HCT116 (cell line): ENCODE data around the gene SIT1. TPM values are rescaled to one million over a fixed set of nuclear protein-coding genes. Genes with fewer than 3 reads are reported as not detected.
A peak's percentile ranks its signal among the peaks of the same experiment; 100 is the strongest.

ENCODE experiments used
- ATAC-seq: fragments of 200-7000 bp; cut with Tn5 transposase; 2 replicates; pipeline ENCODE4 v1.9.1; 2020; ENCODE audit warnings: mild to moderate bottlenecking, moderate library complexity
- BruUV-seq: library from RNA; stranded (reverse); fragments of 400-500 nt; replicated peaks from 2 replicates; lab custom pipeline; 2021; lab: Mats Ljungman, UMichigan
- CTCF ChIA-PET: fragments of 300-600 bp; sonication (Branson Sonifier 250); formaldehyde crosslinking; loops from one replicate; lab custom pipeline; 2021; ENCODE audit warnings: antibody characterized with exemption; lab: Charles Lee
- POLR2A ChIA-PET: fragments of 300-600, 350-600 bp; sonication (Branson Sonifier 250); formaldehyde crosslinking; loops from one replicate; lab custom pipeline; 2021; ENCODE audit warnings: antibody characterized with exemption; lab: Charles Lee
- RAD21 ChIA-PET, 2 experiments: fragments of 300-600 bp; sonication (Branson Sonifier 250); formaldehyde crosslinking; loops; one replicate each; lab custom pipeline; 2023; ENCODE audit warnings: low total read pairs in 2 of 2; ENCODE audit not compliant: uncharacterized antibody in 2 of 2, unreplicated experiment in 2 of 2, low non-redundant PET in 1 of 2; lab: Charles Lee
- DNase-seq: peaks from one replicate; pipeline ENCODE4 v3.0.0-alpha.2; 2010; ENCODE audit warnings: low read depth, low spot score
- H2AFZ ChIP-seq: fragments of 200-600 bp; shearing (Covaris generic), sonication (generic); 2 replicates; pipeline ENCODE4 v1.6.1; 2017; ENCODE audit warnings: low read depth, mixed run types, mixed read lengths, antibody characterized with exemption, low read length; ENCODE audit not compliant: poor library complexity, severe bottlenecking
- H3K27ac ChIP-seq: 2 replicates; pipeline ENCODE4 v1.5.1; 2012; ENCODE audit warnings: low read depth, low read length
- H3K27me3 ChIP-seq: fragments of 200-600 bp; sonication (generic); 2 replicates; pipeline ENCODE4 v1.6.1; 2016; ENCODE audit warnings: mixed run types, low read length, mixed read lengths; ENCODE audit not compliant: insufficient read depth
- H3K36me3 ChIP-seq, 2 experiments: fragments of 200-500 bp in 1 of 2; fragments of 200-600 bp in 1 of 2; sonication (Bioruptor generic) in 1 of 2; sonication (generic) in 1 of 2; 2 replicates each; pipeline versions ENCODE4 v1.5.1 to v1.6.1; 2014 to 2016; ENCODE audit warnings: low read length in 2 of 2, inconsistent platforms in 1 of 2, mixed read lengths in 1 of 2, mixed run types in 1 of 2; ENCODE audit not compliant: insufficient read depth in 2 of 2, control insufficient read depth in 1 of 2
- H3K4me1 ChIP-seq, 2 experiments: fragments of 200-600 bp in 1 of 2; sonication (generic) in 1 of 2; 2 replicates each; pipeline versions ENCODE4 v1.5.1 to v1.6.1; 2012 to 2017; ENCODE audit warnings: low read length in 2 of 2, inconsistent platforms in 1 of 2, mild to moderate bottlenecking in 1 of 2, mixed read lengths in 1 of 2, mixed run types in 1 of 2, moderate library complexity in 1 of 2; ENCODE audit not compliant: insufficient read depth in 2 of 2, control insufficient read depth in 1 of 2
- H3K4me2 ChIP-seq: fragments of 200-600 bp; sonication (generic); 2 replicates; pipeline ENCODE4 v1.6.1; 2017; ENCODE audit warnings: mixed run types, low read length, mixed read lengths
- H3K4me3 ChIP-seq, 2 experiments: fragments of 200-600 bp in 1 of 2; sonication (generic) in 1 of 2; replicated peaks in 1 of 2; 2 replicates each; pipeline ENCODE4 v1.5.1; 2011 to 2016; ENCODE audit warnings: low read length in 2 of 2, control low read depth in 1 of 2, low read depth in 1 of 2, mild to moderate bottlenecking in 1 of 2, mixed read lengths in 1 of 2, mixed run types in 1 of 2
- H3K79me2 ChIP-seq: fragments of 200-600 bp; sonication (generic); 2 replicates; pipeline ENCODE4 v1.6.1; 2017; ENCODE audit warnings: mild to moderate bottlenecking, mixed run types, low read length, moderate library complexity, mixed read lengths; ENCODE audit not compliant: insufficient read depth
- H3K9ac ChIP-seq: fragments of 200-600 bp; sonication (generic); 2 replicates; pipeline ENCODE4 v1.6.1; 2016; ENCODE audit warnings: low read length, mixed read lengths
- H3K9me2 ChIP-seq: fragments of 200-600 bp; sonication (generic), shearing (Covaris generic); 2 replicates; pipeline ENCODE4 v1.6.1; 2017; ENCODE audit warnings: mixed run types, mild to moderate bottlenecking, moderate library complexity; ENCODE audit not compliant: insufficient read depth
- H3K9me3 ChIP-seq, 2 experiments: fragments of 200-500 bp in 1 of 2; fragments of 200-600 bp in 1 of 2; sonication (Bioruptor generic) in 1 of 2; sonication (generic) in 1 of 2; 2 replicates each; pipeline ENCODE4 v1.6.1; 2014 to 2017; ENCODE audit warnings: low read length in 2 of 2, mixed read lengths in 2 of 2, inconsistent platforms in 1 of 2, low read depth in 1 of 2, mild to moderate bottlenecking in 1 of 2, mixed run types in 1 of 2, moderate library complexity in 1 of 2; ENCODE audit not compliant: control insufficient read depth in 1 of 2, insufficient read depth in 1 of 2
- H4K20me1 ChIP-seq: fragments of 200-600 bp; sonication (generic), shearing (Covaris generic); 2 replicates; pipeline ENCODE4 v1.6.1; 2017; ENCODE audit warnings: mixed run types, mild to moderate bottlenecking, moderate library complexity; ENCODE audit not compliant: insufficient read depth
- JUND ChIP-seq: IDR thresholded peaks from 2 replicates; pipeline ENCODE4 v1.6.1; 2012
- POLR2A ChIP-seq: IDR thresholded peaks from 2 replicates; pipeline ENCODE4 v1.7.0; 2011; ENCODE audit warnings: borderline replicate concordance; ENCODE audit not compliant: insufficient read depth, insufficient read length; ENCODE audit errors: extremely low read depth
- POLR2AphosphoS5 ChIP-seq: IDR thresholded peaks from 2 replicates; pipeline ENCODE4 v1.6.1; 2011; ENCODE audit warnings: mild to moderate bottlenecking, low read depth, low read length, moderate library complexity
- ZFX ChIP-seq: fragments of 450-650 bp; IDR thresholded peaks from 2 replicates; pipeline ENCODE4 v1.6.1; 2017
- intact Hi-C: fragments of 100-400 bp; cut with micrococcal nuclease; formaldehyde crosslinking; loops from 2 replicates; pipeline ENCODE4 v1.10.0; 2022
- total RNA-seq: library from RNA; stranded (reverse); gene quantifications from one replicate; pipeline ENCODE4 v1.2.1, GENCODE V29; 2021; ENCODE audit not compliant: unreplicated experiment
- TF ChIP-seq, protein P1 (sequence below): IDR thresholded peaks from 2 replicates; pipeline ENCODE4 v1.6.1; 2011; ENCODE audit warnings: mild to moderate bottlenecking, low read length, moderate library complexity; ENCODE audit not compliant: insufficient replicate concordance; ENCODE audit errors: extremely low read depth

The SIT1 gene
- total RNA-seq, 1 experiment from 2014 or later: not detected

DNA sequence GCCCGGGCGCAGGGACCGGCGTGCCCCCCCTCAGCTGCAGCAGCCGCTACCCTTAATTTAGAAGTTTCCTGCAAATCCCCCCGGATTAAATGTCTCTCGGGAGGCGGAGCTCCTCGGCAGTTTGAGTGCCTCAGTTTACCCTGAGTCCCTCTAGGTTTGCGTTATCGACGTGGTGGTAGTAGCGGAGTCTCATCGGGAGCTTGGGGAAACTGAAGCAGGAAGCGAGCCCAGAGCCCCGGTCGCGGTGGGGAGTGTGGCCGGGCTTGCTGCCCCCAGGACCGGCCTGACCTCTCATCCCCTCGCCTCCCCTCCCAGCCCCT, 39.5 kb upstream of the SIT1 start (continued):
- TF ChIP-seq, protein P1, sequence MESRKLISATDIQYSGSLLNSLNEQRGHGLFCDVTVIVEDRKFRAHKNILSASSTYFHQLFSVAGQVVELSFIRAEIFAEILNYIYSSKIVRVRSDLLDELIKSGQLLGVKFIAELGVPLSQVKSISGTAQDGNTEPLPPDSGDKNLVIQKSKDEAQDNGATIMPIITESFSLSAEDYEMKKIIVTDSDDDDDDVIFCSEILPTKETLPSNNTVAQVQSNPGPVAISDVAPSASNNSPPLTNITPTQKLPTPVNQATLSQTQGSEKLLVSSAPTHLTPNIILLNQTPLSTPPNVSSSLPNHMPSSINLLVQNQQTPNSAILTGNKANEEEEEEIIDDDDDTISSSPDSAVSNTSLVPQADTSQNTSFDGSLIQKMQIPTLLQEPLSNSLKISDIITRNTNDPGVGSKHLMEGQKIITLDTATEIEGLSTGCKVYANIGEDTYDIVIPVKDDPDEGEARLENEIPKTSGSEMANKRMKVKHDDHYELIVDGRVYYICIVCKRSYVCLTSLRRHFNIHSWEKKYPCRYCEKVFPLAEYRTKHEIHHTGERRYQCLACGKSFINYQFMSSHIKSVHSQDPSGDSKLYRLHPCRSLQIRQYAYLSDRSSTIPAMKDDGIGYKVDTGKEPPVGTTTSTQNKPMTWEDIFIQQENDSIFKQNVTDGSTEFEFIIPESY: no peak

GRCh38 chr9:35689542-35690293, 39.0 kb upstream of the SIT1 start, which contains the start of gene TPM2:
Gene TPM2 (minus strand): TSS chr9:35689925. CDS start chr9:35689817, 108 bp downstream.
- TF ChIP-seq ZFX (peak; percentile 94), POLR2AphosphoS5 (peak; percentile 87), JUND (no peak), POLR2A (peak; percentile 76)
- H3K36me3 ChIP-seq: peaks cover 24 to 34% of the 10 kb centered on the region in 2 experiments; a peak in 3 of 4 replicates
- H3K9ac ChIP-seq: peak within 1 kb of the TSS; percentile 96
- peak within 1 kb of the TSS; percentile 90 for H3K4me2 ChIP-seq
- ATAC-seq (peak; percentile 72), DNase-seq (peak; percentile 33)
- no peak within 1 kb of the TSS for H2AFZ ChIP-seq
- H3K27me3 ChIP-seq: no peaks in the 10 kb centered on the region
- H3K9me2 ChIP-seq: no peaks in the 10 kb centered on the region
- POLR2A ChIA-PET: interaction anchor here (1.0 to 4.2 kb wide), 3 partner anchors 10 to 617 kb away, joined by 3 to 16 read pairs (median 15); partner anchors contain the start of genes ARHGEF39 and VCP
- BruUV-seq: TSS peak; percentile 53
- H3K79me2 ChIP-seq: peaks cover 45% of the 10 kb centered on the region
- H3K4me1 ChIP-seq: peaks cover 18 to 30% of the 10 kb centered on the region in 2 experiments
- H3K4me3 ChIP-seq: peak within 1 kb of the TSS; percentile 83 to 90
- no peaks in the 10 kb centered on the region for H3K9me3 ChIP-seq
- H3K27ac ChIP-seq: peak within 1 kb of the TSS; percentile 97
- RAD21 ChIA-PET: interaction anchor here in 1 of 2 experiments (0.6 kb wide), 1 partner anchor 86 kb away, joined by 3 read pairs; no protein-coding TSS in a partner anchor
- CTCF ChIA-PET: interaction anchor here (0.9 to 1.4 kb wide), 3 partner anchors 11 to 987 kb away, joined by 3 to 8 read pairs (median 3); partner anchors contain the start of genes CCDC107 and RMRP
- intact Hi-C loops: loop anchor here (2.0 to 5.0 kb wide), 2 partner anchors 33 to 38 kb away; no protein-coding TSS in a partner anchor
- H4K20me1 ChIP-seq: no peaks in the 10 kb centered on the region
